ENCODE measurements around the gene TPSG1. TPM values are rescaled to one million over a fixed set of nuclear protein-coding genes. Genes with fewer than 3 reads are reported as not detected.

Gene TPSG1
- total RNA-seq, 1 donor from 2014 or later, result not detected

DNA sequence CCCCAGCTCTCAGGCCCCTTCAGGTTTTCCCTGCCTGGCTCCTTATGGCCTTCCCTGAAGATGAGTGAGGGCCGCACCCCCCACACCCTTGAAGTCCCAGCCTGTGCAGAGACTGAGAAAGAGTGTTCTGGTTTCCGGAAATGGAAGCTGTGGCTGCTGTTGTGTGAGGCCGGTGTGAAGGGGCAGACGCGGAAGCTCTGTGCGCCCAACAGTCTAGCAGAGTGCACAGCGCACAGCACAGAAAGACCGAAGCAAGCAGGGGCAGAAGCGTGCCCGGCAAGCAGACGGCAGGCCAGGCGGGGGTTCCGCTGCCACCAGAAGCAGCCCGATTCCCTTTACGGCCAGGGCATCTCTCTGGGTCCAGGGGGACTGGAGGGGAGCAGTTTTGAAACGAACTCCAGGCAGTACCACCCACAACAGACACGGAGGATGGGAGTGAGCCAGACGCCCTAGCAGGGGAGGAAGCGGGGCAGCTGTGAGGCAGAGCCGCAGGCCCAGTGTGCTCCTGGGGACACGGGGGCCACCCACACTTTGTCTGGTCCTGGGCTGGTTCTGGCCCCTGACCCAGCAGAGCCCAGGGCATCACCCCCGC lies 16.7 kb downstream of the TPSG1 start:
- H3K36me3 ChIP-seq (ENCODE audit: insufficient read depth, low read length), result no peaks in the 10 kb centered on the region
- no peak overlapping the region for H3K4me2 ChIP-seq (ENCODE audit: low read length)
- no peak overlapping the region for H3K4me3 Mint-ChIP-seq (ENCODE audit: unreplicated experiment)
- no peaks in the 10 kb centered on the region for H3K9me3 Mint-ChIP-seq (ENCODE audit: unreplicated experiment)
- no peaks in the 10 kb centered on the region for H3K79me2 ChIP-seq (ENCODE audit: insufficient read depth, low read length)
- H3K9ac ChIP-seq (ENCODE audit: low read length), result no peak overlapping the region
- no peak overlapping the region for H2AFZ ChIP-seq (ENCODE audit: low read depth, low read length)
- H4K20me1 ChIP-seq (ENCODE audit: insufficient read depth, low read length), result no peaks in the 10 kb centered on the region
- H3K27me3 ChIP-seq (ENCODE audit: insufficient read depth, low read length), result no peaks in the 10 kb centered on the region
- H3K9me3 ChIP-seq (ENCODE audit: insufficient read depth, low read depth, low read length), result no peaks in the 10 kb centered on the region
- H3K36me3 Mint-ChIP-seq (ENCODE audit: low read depth, unreplicated experiment), result peaks cover 8% of the 10 kb centered on the region
- TF ChIP-seq EZH2 (IDR thresholded peaks at IDR 0.05; ENCODE audit: insufficient read depth, low read length), result no peak
- TF ChIP-seq, protein P1, sequence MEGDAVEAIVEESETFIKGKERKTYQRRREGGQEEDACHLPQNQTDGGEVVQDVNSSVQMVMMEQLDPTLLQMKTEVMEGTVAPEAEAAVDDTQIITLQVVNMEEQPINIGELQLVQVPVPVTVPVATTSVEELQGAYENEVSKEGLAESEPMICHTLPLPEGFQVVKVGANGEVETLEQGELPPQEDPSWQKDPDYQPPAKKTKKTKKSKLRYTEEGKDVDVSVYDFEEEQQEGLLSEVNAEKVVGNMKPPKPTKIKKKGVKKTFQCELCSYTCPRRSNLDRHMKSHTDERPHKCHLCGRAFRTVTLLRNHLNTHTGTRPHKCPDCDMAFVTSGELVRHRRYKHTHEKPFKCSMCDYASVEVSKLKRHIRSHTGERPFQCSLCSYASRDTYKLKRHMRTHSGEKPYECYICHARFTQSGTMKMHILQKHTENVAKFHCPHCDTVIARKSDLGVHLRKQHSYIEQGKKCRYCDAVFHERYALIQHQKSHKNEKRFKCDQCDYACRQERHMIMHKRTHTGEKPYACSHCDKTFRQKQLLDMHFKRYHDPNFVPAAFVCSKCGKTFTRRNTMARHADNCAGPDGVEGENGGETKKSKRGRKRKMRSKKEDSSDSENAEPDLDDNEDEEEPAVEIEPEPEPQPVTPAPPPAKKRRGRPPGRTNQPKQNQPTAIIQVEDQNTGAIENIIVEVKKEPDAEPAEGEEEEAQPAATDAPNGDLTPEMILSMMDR (IDR thresholded peaks at IDR 0.05; ENCODE audit: insufficient read depth, low read depth, low read length), result no peak
- no peak for DNase-seq (ENCODE audit: low read depth)
- no peaks in the 10 kb centered on the region for H3K4me1 ChIP-seq (ENCODE audit: insufficient read depth, low read length)
- H3K4me1 Mint-ChIP-seq (ENCODE audit: low read depth, unreplicated experiment), result no peaks in the 10 kb centered on the region
- no peak overlapping the region for H3K27ac Mint-ChIP-seq (ENCODE audit: unreplicated experiment)
- H3K4me3 ChIP-seq (ENCODE audit: insufficient read depth, low read depth, low read length), result no peak overlapping the region
- no peak for FAIRE-seq
- H3K27ac ChIP-seq (ENCODE audit: low read depth, low read length), result no peak overlapping the region
- peaks cover 5% of the 10 kb centered on the region for H3K27me3 Mint-ChIP-seq (ENCODE audit: low read depth, unreplicated experiment)

DNA sequence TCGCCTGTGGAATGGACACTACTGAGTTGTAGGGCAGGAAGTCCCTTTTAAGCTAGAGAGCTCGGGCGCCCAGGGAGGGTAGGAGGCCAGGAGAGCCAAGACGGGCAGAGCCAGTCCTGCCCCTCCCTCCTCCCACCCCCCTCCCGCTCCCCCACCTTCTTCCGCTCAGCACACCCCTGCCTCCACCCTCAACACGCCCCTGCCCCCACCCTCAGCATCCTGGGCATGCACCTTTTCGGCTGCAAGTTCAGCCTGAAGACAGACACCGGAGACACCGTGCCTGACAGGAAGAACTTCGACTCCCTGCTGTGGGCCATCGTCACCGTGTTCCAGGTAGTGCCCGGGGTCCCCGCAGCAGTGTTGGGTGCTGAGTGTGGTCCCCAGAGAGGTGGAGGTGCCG lies 18.3 kb downstream of the TPSG1 start:
- Mint-ChIP-seq H3K4me1 (ENCODE audit: low read depth, unreplicated experiment) (no peaks in the 10 kb centered on the region), H3K36me3 (ENCODE audit: low read depth, unreplicated experiment) (peaks cover 8% of the 10 kb centered on the region), H3K9me3 (ENCODE audit: unreplicated experiment) (no peaks in the 10 kb centered on the region), H3K27me3 (ENCODE audit: low read depth, unreplicated experiment) (peaks cover 5% of the 10 kb centered on the region), H3K4me3 (ENCODE audit: unreplicated experiment) (no peak overlapping the region), H3K27ac (ENCODE audit: unreplicated experiment) (no peak overlapping the region)
- Histone ChIP-seq H3K4me3 (ENCODE audit: insufficient read depth, low read depth, low read length) (no peak overlapping the region), H3K79me2 (ENCODE audit: insufficient read depth, low read length) (no peaks in the 10 kb centered on the region), H3K9ac (ENCODE audit: low read length) (no peak overlapping the region), H4K20me1 (ENCODE audit: insufficient read depth, low read length) (no peaks in the 10 kb centered on the region), H3K36me3 (ENCODE audit: insufficient read depth, low read length) (no peaks in the 10 kb centered on the region), H2AFZ (ENCODE audit: low read depth, low read length) (no peak overlapping the region), H3K27ac (ENCODE audit: low read depth, low read length) (no peak overlapping the region), H3K9me3 (ENCODE audit: insufficient read depth, low read depth, low read length) (no peaks in the 10 kb centered on the region), H3K4me1 (ENCODE audit: insufficient read depth, low read length) (no peaks in the 10 kb centered on the region), H3K27me3 (ENCODE audit: insufficient read depth, low read length) (no peaks in the 10 kb centered on the region), H3K4me2 (ENCODE audit: low read length) (no peak overlapping the region)
- no peak for DNase-seq (ENCODE audit: low read depth)
- no peak for TF ChIP-seq EZH2 (IDR thresholded peaks at IDR 0.05; ENCODE audit: insufficient read depth, low read length)
- TF ChIP-seq, protein P1 (IDR thresholded peaks at IDR 0.05; ENCODE audit: insufficient read depth, low read depth, low read length), result no peak
- FAIRE-seq, result no peak

DNA sequence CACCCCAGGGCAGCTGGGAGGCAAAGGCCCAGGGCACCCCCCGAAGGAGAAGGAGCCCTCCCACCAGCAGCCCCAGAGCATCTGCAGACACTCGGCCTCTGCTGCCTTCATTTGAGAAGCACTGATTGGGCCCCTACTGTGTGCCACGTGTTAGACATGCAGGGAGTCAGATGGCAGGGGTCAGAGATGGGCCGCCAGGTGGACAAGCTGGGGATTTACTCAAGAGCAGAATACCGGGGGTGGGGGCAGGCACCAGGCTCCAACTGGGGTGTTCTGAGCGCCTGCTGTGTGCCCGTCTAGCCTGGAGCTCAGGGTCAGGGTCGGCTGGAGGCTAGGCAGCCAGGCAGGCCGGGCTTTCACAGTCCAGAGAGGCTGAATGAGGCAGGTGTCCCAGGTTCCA lies 18.7 kb downstream of the TPSG1 start:
- DNase-seq (ENCODE audit: low read depth) (no peak), FAIRE-seq (no peak)
- no peaks in the 10 kb centered on the region for H3K4me1 ChIP-seq (ENCODE audit: insufficient read depth, low read length)
- Mint-ChIP-seq H3K27ac (ENCODE audit: unreplicated experiment) (no peak overlapping the region), H3K36me3 (ENCODE audit: low read depth, unreplicated experiment) (peaks cover 11% of the 10 kb centered on the region), H3K27me3 (ENCODE audit: low read depth, unreplicated experiment) (peaks cover 5% of the 10 kb centered on the region), H3K4me3 (ENCODE audit: unreplicated experiment) (no peak overlapping the region), H3K9me3 (ENCODE audit: unreplicated experiment) (no peaks in the 10 kb centered on the region), H3K4me1 (ENCODE audit: low read depth, unreplicated experiment) (no peaks in the 10 kb centered on the region)
- no peak overlapping the region for H3K27ac ChIP-seq (ENCODE audit: low read depth, low read length)
- H2AFZ ChIP-seq (ENCODE audit: low read depth, low read length), result no peak overlapping the region
- H3K9me3 ChIP-seq (ENCODE audit: insufficient read depth, low read depth, low read length), result no peaks in the 10 kb centered on the region
- no peaks in the 10 kb centered on the region for H3K79me2 ChIP-seq (ENCODE audit: insufficient read depth, low read length)
- H3K36me3 ChIP-seq (ENCODE audit: insufficient read depth, low read length), result no peaks in the 10 kb centered on the region
- H3K9ac ChIP-seq (ENCODE audit: low read length), result no peak overlapping the region
- H3K4me3 ChIP-seq (ENCODE audit: insufficient read depth, low read depth, low read length), result no peak overlapping the region
- H3K4me2 ChIP-seq (ENCODE audit: low read length), result no peak overlapping the region
- H3K27me3 ChIP-seq (ENCODE audit: insufficient read depth, low read length), result no peaks in the 10 kb centered on the region
- TF ChIP-seq, protein P1 (IDR thresholded peaks at IDR 0.05; ENCODE audit: insufficient read depth, low read depth, low read length), result no peak
- no peak for TF ChIP-seq EZH2 (IDR thresholded peaks at IDR 0.05; ENCODE audit: insufficient read depth, low read length)
- no peaks in the 10 kb centered on the region for H4K20me1 ChIP-seq (ENCODE audit: insufficient read depth, low read length)

Data from astrocyte (in vitro differentiated cells and primary cell).